CD14-positive monocyte (primary cell): Measurements from ENCODE around the gene HMGN5. TPM values are rescaled to one million over a fixed set of nuclear protein-coding genes. Genes with fewer than 3 reads are reported as not detected.

ENCODE experiments used
- DNase-seq, 3 donors: peaks; one replicate each; pipeline ENCODE4 v3.0.0-alpha.2; 2011 to 2022
- H2AFZ ChIP-seq: 2 replicates; pipeline ENCODE4 v1.6.0; 2012; ENCODE audit warnings: mild to moderate bottlenecking, low read depth, low read length, inconsistent platforms; ENCODE audit not compliant: insufficient read depth, poor library complexity, severe bottlenecking
- H3K27ac ChIP-seq, 2 donors: 1 replicate in 1 of 2; 2 replicates in 1 of 2; pipeline ENCODE4 v1.5.1; 2012 to 2013; ENCODE audit warnings: low read length in 2 of 2, control low read depth in 1 of 2, inconsistent platforms in 1 of 2, low read depth in 1 of 2, mild to moderate bottlenecking in 1 of 2
- H3K27me3 ChIP-seq, 2 donors: one replicate each; pipeline versions ENCODE4 v1.6.0 to v1.6.1; 2011 to 2013; ENCODE audit warnings: low read length in 2 of 2; ENCODE audit not compliant: control insufficient read depth in 2 of 2, insufficient read depth in 2 of 2
- H3K36me3 ChIP-seq, 2 donors: replicated peaks in 1 of 2; 1 replicate in 1 of 2; 2 replicates in 1 of 2; pipeline versions ENCODE4 v1.5.1 to v1.6.1; 2012 to 2013; ENCODE audit warnings: low read length in 2 of 2, control low read depth in 1 of 2, inconsistent platforms in 1 of 2, mild to moderate bottlenecking in 1 of 2; ENCODE audit not compliant: insufficient read depth in 2 of 2, control insufficient read depth in 1 of 2
- H3K4me1 ChIP-seq, 2 donors: 1 replicate in 1 of 2; 2 replicates in 1 of 2; pipeline versions ENCODE4 v1.5.1 to v1.6.1; 2012 to 2013; ENCODE audit warnings: low read length in 2 of 2, control low read depth in 1 of 2, inconsistent platforms in 1 of 2, mild to moderate bottlenecking in 1 of 2, moderate library complexity in 1 of 2; ENCODE audit not compliant: insufficient read depth in 2 of 2, control insufficient read depth in 1 of 2
- H3K4me2 ChIP-seq: replicated peaks from 2 replicates; pipeline ENCODE3; 2012; ENCODE audit warnings: low read length, moderate library complexity, mild to moderate bottlenecking; ENCODE audit not compliant: poor library complexity, severe bottlenecking; ENCODE audit errors: extremely low read depth
- H3K4me3 ChIP-seq, 3 experiments: fragments of 200-600 bp in 1 of 3; sonication (generic) in 1 of 3; replicated peaks in 1 of 3; 1 replicate in 2 of 3; 2 replicates in 1 of 3; pipeline ENCODE4 v1.5.1; 2011 to 2013; ENCODE audit warnings: low read length in 3 of 3, mild to moderate bottlenecking in 3 of 3, control low read depth in 2 of 3, low read depth in 2 of 3, inconsistent platforms in 1 of 3, moderate library complexity in 1 of 3
- H3K79me2 ChIP-seq: 2 replicates; pipeline ENCODE4 v1.6.0; 2012; ENCODE audit warnings: mild to moderate bottlenecking, control low read depth, inconsistent platforms, low read length, moderate library complexity; ENCODE audit not compliant: insufficient read depth
- H3K9ac ChIP-seq: 2 replicates; pipeline ENCODE4 v1.6.0; 2017; ENCODE audit warnings: low read length, mild to moderate bottlenecking; ENCODE audit not compliant: insufficient read depth, poor library complexity, severe bottlenecking
- H3K9me3 ChIP-seq, 2 donors: replicated peaks in 1 of 2; 1 replicate in 1 of 2; 2 replicates in 1 of 2; pipeline versions ENCODE4 v1.5.1 to v1.6.1; 2012 to 2013; ENCODE audit warnings: low read length in 2 of 2, control low read depth in 1 of 2; ENCODE audit not compliant: control insufficient read depth in 1 of 2, insufficient read depth in 1 of 2
- H4K20me1 ChIP-seq: 2 replicates; pipeline ENCODE4 v1.6.0; 2012; ENCODE audit warnings: mild to moderate bottlenecking, low read length, control low read depth, moderate library complexity; ENCODE audit not compliant: insufficient read depth
- H3K27ac Mint-ChIP-seq, 7 donors: one replicate each; pipeline ENCODE4 v1.8.0; 2020; ENCODE audit warnings: mild to moderate bottlenecking in 7 of 7, mixed read lengths in 7 of 7, moderate library complexity in 6 of 7, inconsistent platforms in 2 of 7
- H3K27me3 Mint-ChIP-seq, 3 donors: one replicate each; pipeline ENCODE4 v1.8.0; 2021 to 2022; ENCODE audit warnings: low read depth in 3 of 3, mild to moderate bottlenecking in 3 of 3, mixed read lengths in 3 of 3, moderate library complexity in 3 of 3, inconsistent platforms in 1 of 3
- H3K36me3 Mint-ChIP-seq, 2 donors: one replicate each; pipeline ENCODE4 v1.8.0; 2020; ENCODE audit warnings: mixed read lengths in 2 of 2, inconsistent platforms in 1 of 2, mild to moderate bottlenecking in 1 of 2
- H3K4me1 Mint-ChIP-seq: one replicate; pipeline ENCODE4 v1.8.0; 2020; ENCODE audit warnings: mild to moderate bottlenecking, mixed read lengths
- H3K4me3 Mint-ChIP-seq, 2 donors: one replicate each; pipeline ENCODE4 v1.8.0; 2020; ENCODE audit warnings: mild to moderate bottlenecking in 2 of 2, mixed read lengths in 2 of 2, moderate library complexity in 1 of 2
- H3K9me3 Mint-ChIP-seq, 7 donors: one replicate each; pipeline ENCODE4 v1.8.0; 2020 to 2022; ENCODE audit warnings: mixed read lengths in 7 of 7, mild to moderate bottlenecking in 6 of 7, moderate library complexity in 6 of 7, inconsistent platforms in 2 of 7
- CTCF ChIP-seq: fragments of 200-600 bp; IDR thresholded peaks from one replicate; pipeline ENCODE4 v1.8.0; 2022; ENCODE audit warnings: antibody characterized with exemption, mild to moderate bottlenecking
- WGBS: methylation state at CpG from one replicate; pipeline ENCODE4 v1.1.5; 2013; ENCODE audit warnings: missing lambda C conversion rate; ENCODE audit not compliant: insufficient coverage; 5-methylcytosine and 5-hydroxymethylcytosine counted together
- intact Hi-C, 2 donors: fragments of 100-400 bp; cut with micrococcal nuclease; formaldehyde crosslinking; loops; one replicate each; pipeline versions ENCODE4 v1.15.0 to v1.15.1; 2023
- polyA plus RNA-seq, 3 donors: library from polyadenylated mRNA; depleted of rRNA in 1 of 3; unstranded in 2 of 3; stranded (reverse) in 1 of 3; fragments of 300-500 nt in 2 of 3; fragments of >200 nt in 1 of 3; fragmentation: Illumina TruSeq in 2 of 3; gene quantifications; 1 replicate in 2 of 3; 2 replicates in 1 of 3; pipeline ENCODE4 v1.2.3, GENCODE V29; 2012 to 2021

The HMGN5 gene
- polyA plus RNA-seq, 3 donors = 0.20 to 0.86 TPM; not detected in 1

DNA sequence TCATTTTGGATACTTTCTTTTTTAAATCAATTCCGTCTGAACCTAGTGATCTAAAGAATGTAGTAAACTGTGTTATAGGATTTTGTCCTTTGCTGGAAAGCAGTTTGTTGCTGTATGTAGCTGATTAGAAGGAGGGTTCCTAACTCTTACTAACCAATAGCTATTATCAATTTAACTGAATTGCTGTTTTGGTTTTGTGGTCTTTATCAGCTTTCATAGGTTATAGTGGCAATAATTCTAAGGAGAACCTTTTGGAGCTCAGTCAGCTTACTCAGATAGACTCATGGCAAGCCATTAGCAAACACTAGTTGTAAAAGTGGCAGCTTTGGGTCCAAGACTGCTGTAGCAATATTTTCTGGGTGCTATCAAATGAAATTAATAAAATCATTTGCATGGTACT lies 29.8 kb upstream of the HMGN5 start:
- peaks cover 3 to 9% of the 10 kb centered on the region in 2 donors for H3K36me3 ChIP-seq
- no peaks in the 10 kb centered on the region for H3K27me3 Mint-ChIP-seq
- H3K79me2 ChIP-seq = peaks cover 80% of the 10 kb centered on the region
- H3K9ac ChIP-seq = no peak overlapping the region
- peaks cover 0 to 2% (median 0%) of the 10 kb centered on the region in 7 donors for H3K9me3 Mint-ChIP-seq
- DNase-seq = no peak
- H3K4me3 ChIP-seq = no peak overlapping the region
- no peaks in the 10 kb centered on the region for H3K27me3 ChIP-seq
- H2AFZ ChIP-seq = no peak overlapping the region
- H3K27ac Mint-ChIP-seq = no peak overlapping the region
- peaks cover 86% of the 10 kb centered on the region for H4K20me1 ChIP-seq
- WGBS = no CpG with 5 or more reads among the region's 1 CpG
- H3K4me2 ChIP-seq = no peak overlapping the region
- H3K36me3 Mint-ChIP-seq = peaks cover 11 to 15% of the 10 kb centered on the region in 2 donors
- no peaks in the 10 kb centered on the region for H3K9me3 ChIP-seq
- TF ChIP-seq CTCF = no peak
- H3K4me3 Mint-ChIP-seq = no peak overlapping the region
- H3K4me1 Mint-ChIP-seq = no peaks in the 10 kb centered on the region
- no peaks in the 10 kb centered on the region for H3K4me1 ChIP-seq
- intact Hi-C loops = no loop called here
- no peak overlapping the region for H3K27ac ChIP-seq

- intact Hi-C loops = no loop called here
- DNase-seq = no peak
- H3K79me2 ChIP-seq = peaks cover 83% of the 10 kb centered on the region
- no peak overlapping the region for H3K4me2 ChIP-seq
- WGBS = no CpG with 5 or more reads among the region's 2 CpGs
- Mint-ChIP-seq H3K4me1 (no peaks in the 10 kb centered on the region), H3K4me3 (no peak overlapping the region), H3K9me3 (no peaks in the 10 kb centered on the region), H3K27me3 (no peaks in the 10 kb centered on the region), H3K36me3 (peaks cover 6% of the 10 kb centered on the region in 2 donors), H3K27ac (peak overlapping the region in 1 of 7 donors; percentile 18)
- H3K9ac ChIP-seq = no peak overlapping the region
- peaks cover 91% of the 10 kb centered on the region for H4K20me1 ChIP-seq
- H2AFZ ChIP-seq = no peak overlapping the region
- no peaks in the 10 kb centered on the region for H3K27me3 ChIP-seq
- H3K4me3 ChIP-seq = no peak overlapping the region
- no peak for TF ChIP-seq CTCF
- H3K9me3 ChIP-seq = no peaks in the 10 kb centered on the region
- no peak overlapping the region for H3K27ac ChIP-seq
- H3K4me1 ChIP-seq = no peaks in the 10 kb centered on the region
- H3K36me3 ChIP-seq = peaks cover 0 to 4% of the 10 kb centered on the region in 2 donors
Measured at GRCh38 chrX:81229901-81230300, 28.2 kb upstream of the HMGN5 start.
